Effector CD8-positive, alpha-beta T cell (primary cell): ENCODE results near the gene CASZ1.

Experiments
- DNase-seq: peaks from one replicate; lab custom pipeline; 2025; lab: John Stamatoyannopoulos, UW

Gene CASZ1

DNA sequence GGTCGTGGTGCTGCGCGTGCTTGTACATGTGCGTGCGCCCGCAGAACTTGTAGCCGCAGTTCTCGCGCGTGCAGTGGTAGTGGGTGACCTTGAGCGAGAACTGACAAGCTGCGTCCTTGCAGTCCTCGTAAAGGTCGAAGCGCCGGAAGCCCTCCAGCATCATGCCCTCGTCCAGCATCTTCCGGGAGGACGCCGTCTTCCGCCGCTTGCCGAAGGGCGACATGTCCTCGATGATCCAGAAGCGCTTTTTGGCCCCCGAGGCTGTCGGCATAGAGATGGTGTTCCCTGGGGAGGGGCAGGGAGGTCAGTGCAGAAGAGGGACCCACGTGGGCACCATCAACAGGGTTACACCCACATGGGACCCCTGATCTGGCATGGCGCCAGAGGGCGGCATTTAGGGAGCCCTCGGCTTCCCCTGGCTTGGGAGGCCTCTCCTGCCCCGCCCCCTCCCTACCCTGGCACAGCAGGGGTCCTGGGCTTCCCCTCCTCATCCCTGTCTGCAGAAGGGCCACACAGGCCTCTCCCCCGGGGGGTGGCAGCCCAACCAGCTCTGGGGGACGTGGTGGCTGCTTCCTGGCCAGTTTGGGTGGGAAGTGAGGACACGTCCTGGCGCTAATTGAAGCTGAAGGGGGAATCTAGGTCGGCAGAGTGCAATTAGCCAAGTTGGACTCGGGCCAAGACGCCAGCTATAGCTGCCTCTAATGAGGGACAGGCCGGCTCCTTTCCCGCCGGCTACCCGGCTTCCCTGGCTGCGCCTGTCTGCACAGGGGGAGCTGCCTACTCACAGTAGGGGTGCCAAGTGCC, 156.5 kb downstream of the CASZ1 start:
- DNase-seq = no peak

DNA sequence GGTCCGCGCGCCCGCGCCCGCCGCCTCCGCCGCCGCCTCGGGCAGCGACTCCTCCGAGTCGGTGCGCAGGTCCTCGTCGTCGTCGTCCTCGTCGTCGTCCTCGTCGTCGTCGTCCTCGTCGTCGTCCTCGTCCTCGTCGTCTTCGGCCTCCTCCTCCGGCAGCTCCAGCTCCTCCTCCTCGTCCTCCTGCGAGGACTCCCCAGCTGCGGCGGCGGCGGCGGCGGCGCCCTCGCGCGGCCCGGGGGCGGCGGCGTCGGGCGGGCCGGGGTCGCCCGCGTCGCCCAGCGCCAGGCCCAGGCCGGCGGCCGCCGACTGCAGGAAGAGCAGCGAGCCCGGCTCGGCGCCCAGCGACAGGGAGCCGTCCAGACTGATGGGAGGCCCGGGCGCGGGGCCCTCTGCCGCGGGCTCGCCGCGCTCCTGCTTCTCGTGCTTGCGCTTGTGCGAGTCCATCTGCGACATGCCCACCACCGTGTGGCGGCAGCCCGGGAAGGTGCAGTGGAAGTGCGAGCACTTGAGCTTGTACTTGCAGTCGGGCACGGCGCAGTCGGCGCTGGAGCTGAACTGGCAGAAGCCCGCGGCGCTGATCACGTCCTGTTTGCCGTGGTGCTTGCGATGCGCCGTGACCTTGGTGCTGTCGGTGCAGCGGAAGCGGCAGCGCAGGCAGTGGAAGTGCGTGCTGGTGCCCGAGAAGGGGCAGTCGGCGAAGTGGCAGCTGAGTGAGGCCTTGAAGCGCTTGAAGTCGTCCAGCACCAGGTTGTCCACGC, 157.3 kb downstream of the CASZ1 start:
- no peak for DNase-seq

DNA sequence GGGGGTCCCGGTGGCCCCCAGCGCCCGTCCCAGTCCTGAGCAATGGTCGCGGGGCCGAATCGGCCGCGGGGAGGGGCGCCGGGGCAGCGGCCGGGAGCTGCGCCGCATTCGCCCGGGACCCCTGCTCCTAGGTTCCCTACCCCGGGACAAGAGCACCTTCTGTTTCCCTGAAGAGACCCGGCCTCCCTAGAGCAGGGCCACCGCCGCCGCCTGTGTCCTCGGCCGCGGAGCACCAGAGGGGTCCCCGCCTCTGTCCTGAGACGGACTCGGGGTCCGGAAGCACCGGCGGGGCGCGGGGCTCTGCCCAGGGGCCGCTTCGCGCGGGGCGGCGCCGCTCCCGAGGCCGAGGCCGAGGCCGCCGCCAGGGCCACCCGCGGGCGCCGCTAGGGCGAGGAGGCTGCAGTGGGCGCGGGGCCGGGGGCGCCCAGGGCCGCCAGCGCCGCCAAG, 157.9 kb downstream of the CASZ1 start:
- no peak for DNase-seq

DNA sequence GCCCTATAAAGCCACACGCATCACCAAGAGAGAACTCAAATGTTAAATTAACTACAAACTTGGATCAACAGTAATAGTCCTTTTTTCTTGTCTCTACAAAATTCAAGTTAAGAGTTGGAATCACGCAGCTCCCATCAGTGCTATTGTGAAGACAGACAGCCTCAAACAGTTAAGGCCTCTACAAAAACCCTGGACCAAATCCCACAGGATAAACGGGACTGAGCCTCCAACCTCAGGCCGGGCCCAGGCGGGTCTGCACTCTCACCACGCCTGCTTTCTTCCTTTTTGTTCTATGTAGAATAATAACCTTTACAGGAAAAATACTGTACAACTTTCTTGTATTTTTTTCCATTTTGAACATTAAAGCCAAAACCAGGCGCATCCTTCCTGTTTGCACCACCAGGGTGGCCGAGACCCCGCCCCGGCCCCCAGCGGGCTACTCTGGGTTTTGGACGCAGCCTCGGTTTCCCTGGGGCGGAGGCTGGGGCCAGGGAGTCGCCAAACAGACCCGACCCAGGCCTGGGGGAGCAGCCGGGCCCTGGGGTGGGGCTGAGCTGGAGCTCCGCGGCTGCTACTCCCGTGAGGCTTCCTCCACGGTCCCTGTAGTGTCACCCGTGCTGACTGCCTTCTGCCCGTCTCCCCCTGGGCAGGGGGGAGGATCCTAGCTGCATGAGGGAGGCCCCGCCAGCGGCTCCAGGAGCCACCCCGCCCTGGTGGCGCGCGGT, 158.4 kb downstream of the CASZ1 start:
- DNase-seq = no peak

DNA sequence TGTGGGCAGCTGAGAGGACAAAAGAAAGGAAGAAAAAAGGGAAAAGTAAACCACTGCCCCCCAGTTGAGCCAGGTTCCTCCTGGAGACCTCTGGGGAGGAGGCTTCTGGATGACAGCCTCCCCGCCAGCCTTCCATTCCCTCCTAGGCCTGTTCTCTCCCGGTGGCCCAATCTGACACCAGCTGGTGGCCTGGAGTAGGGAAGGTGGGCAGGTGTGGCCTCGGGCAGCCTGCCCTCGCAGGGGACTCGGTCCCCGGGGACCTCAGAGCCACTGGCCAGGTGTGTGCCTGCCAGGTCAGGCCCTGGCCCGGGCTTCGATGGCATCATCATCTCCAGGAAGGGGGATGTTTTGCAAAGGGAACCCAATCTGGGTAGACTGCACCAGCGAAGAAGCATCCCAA, 159.0 kb downstream of the CASZ1 start:
- DNase-seq = no peak

DNA sequence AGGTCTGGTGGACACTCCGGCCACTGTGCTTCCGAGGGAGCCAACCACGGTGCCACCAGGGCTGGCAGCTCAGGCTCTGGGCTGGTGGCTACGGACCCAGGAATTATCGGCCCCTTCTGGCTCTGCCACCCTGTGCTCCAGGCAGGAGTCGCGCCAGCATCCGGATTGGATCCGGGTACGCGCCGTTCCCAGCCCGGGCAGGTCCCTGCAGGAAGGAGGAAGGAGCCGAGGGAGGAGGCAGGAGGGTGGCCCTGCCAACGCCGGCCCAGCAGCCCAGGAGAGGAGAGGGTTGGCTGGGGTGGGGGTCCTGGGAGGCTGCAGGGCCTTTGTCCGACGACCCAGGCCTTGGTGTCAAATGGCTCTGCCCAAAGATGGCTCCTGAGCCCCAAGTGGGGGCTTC, 160.5 kb downstream of the CASZ1 start:
- DNase-seq = no peak

DNA sequence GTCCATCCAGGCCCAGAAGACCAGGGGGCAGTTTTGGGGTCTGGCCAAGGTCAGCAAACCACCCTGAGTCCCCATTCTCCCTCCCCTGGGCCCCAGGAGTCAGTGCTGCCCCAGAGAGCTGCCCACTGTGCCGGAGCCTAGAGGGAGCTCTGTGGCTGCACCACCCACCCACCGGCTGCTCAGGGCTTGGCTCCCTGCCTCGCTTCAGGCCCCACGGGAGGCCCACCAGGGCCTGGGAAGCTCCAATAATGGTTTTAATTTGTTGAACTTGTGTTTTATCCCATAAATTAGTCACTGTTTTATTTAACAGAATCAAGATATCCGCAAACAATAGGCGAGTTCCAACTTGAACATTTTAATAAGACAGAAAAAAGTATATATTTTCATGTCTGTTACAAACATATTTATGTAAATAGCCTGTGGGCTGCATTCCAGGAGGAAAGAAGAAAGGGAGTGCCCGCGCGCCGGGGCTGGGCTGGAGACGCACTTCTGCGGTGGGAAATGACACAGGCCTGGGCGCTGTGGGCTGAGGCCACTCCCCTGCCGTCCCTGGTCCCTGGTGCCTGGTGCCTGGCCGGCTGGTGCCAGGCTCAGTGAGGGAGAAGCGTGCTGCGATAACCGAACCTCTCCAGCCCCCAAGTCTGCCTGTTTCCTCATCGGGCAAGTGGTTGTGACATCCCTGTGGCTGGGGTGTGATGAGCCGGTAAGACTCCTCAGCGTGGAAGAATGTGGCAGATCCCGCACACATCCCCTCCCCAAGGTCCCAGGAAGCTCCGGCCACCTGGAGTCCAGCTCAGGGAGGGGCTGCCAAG, 161.2 kb downstream of the CASZ1 start:
- DNase-seq = no peak

DNA sequence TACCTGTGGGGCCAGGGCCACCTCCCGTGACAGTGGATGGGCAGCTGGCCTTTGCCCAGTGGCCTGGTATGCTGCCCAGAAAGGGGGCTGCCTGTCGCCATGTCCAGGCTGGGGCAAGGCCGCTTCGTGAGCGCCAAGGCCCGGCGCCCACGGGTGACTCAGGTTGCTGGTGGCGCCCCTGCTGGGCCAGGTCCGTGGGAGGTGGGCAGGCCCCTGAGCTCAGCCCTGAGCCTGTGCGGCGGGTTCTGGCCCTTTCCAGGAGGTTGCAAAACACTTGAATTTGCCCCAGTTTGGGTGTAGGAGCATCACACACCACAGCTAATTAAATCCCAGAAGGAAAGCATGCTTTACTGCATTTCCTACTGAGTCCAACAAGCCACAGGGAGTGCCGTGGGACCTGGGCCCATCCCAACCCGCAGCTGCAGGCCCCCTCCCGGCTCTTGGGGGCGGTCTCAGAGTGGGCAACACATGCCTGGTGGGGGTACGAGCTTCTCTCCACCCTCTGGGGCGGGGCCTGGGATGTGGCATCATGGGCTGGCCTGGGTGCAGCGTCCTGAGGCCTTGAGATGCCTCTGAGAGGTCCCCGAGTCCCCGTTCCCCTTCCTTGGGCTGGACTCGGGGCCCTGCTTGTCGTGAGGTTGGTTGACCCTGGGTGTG, 161.9 kb downstream of the CASZ1 start:
- no peak for DNase-seq

DNA sequence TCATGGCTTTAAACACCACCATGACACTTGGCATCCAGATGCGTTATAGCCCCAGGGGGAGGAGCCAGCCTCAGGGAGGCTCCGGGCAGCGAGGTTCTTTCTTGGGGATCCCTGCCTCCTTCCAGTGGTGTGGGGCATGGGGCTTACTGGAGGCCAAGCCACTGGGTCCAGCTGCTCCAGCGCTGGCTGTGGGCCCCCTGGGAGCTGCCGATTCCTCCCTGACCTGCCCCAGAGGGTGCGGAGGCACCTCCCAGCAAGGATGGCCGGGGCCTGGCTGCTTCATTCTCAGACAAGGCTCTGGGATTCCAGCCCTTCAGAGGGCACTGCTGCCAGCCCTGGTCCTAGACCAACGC, 162.4 kb downstream of the CASZ1 start:
- no peak for DNase-seq

DNA sequence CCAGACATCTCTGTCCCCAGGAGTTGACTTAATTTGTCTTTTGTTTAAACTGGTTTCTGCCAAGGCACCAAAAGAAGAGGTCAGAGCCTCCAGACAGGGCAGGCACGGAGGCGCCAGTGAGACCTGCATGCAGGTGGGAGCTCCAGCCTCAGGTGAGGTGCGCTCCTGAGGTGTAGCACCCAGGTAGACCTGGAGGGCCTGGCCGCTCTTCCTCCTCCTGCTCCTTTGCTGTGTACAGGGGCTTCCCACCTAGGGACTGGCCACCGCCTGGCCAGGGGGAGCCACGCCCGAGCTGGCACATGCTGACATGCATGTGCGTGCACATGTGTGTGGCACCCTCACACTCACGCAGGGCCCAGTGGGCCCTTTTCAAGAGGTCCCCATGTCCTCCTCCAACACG, 163.0 kb downstream of the CASZ1 start:
- DNase-seq = no peak

DNA sequence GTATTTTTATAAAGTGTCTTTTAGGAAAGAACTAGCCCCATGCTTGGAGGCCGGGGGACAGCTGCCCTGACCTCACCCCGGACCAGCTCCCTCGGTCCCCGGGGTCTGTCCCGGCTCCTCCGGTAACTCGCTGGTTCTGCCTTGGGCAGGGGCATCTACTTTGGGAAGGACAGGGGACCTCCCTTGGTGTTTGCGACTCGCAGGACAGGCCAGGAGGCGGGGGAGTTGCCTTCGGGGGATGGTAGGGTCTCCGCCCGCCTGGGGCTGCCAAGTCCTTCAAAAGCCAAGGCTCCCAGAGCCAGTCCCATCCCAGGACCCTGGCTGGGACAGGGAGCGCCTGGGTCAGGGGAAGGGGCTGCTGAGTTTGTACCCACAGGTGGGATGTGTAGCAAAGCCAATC, 163.8 kb downstream of the CASZ1 start:
- no peak for DNase-seq

DNA sequence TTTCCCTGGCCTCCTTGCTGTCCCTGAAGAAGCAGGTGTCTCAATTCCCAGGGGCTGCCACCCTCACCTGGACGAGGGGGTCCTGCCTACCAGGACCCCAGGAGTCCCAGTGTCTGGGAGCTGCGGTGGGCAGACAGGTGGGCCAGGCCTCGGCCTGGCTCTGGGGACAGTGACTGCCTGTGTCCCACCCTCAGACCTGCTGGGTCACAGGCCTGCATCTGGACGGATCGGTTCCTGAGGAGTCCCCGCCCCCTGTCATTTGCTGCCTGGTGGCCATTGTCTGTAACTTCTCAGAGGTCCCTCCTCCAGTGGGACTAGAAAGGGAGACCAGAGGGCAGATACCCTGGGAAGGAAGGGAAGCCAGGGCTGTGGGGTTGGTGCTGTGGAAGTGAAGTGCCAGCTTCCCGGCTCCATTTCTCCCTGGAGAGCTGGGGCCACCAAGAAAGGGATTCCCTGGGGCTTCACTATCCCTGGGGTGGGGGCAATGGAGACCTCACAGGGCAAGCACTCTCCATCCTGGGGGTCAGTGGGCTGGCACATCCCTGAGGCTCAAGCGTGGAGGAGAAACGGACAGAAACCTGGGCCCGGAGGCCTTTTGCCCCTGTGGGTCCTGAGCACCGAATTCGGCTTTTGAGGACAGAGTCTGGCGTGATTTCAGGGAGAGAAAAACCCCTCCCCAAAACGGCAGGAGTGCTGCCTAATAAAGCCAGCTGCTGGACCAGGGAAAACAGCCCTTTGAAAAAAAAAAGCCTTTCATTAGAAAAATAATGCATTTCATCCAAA, 164.4 kb downstream of the CASZ1 start:
- DNase-seq = no peak

DNA sequence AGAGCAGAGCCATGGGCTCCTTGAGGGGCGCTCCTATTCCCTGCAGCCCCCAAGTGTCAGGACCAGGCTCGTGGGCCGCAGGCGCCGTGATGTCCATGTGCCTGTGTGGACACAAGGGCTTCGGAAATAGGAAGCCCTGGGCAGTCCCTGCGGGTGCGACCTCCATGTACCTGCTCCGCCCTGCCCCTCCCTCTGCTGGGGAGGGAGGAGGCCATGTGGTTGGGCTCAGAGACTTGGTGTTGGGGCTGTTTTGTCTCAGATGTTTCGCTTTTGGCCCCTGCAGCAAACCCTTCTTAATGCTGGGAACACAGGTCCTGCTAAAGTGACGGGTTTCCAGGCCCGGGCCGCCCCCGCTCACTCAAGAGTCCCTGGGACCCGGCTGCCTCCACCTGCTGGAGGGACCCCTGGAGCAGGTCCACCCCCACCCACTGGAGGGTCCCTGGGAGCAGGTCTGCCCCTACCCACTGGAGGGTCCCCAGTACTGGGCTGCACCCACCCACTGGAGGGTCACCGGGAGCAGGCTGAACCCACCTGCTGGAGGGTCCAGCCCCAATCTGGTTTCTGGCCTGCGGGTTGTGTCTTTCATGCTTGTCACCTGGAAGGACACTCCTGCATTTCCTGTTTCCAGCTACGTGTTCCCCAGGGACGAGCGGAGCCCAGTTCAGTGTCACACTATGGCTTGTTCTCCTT, 165.2 kb downstream of the CASZ1 start:
- no peak for DNase-seq

DNA sequence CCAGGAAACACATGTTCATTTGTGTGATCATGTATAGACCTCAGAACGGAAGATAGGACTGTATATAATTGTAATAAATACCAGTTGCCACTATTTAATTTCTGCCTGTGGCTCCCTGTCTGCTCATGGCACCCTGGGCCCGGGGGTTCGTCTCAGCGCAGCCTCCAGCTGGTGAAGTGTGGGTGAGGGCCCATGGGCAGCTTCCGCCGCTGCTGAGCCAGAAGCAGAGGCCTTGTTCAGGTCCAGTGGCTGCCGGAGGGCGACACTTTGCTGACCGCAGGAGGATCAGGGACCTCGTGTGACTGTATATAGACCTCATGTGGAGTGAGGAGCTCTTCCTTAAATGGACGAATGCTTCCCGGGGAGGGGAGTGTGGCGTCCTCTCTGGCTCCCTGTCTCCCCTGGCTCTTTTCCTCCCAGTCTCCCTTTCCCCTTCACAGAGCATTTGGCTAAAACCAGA, 165.8 kb downstream of the CASZ1 start:
- no peak for DNase-seq

DNA sequence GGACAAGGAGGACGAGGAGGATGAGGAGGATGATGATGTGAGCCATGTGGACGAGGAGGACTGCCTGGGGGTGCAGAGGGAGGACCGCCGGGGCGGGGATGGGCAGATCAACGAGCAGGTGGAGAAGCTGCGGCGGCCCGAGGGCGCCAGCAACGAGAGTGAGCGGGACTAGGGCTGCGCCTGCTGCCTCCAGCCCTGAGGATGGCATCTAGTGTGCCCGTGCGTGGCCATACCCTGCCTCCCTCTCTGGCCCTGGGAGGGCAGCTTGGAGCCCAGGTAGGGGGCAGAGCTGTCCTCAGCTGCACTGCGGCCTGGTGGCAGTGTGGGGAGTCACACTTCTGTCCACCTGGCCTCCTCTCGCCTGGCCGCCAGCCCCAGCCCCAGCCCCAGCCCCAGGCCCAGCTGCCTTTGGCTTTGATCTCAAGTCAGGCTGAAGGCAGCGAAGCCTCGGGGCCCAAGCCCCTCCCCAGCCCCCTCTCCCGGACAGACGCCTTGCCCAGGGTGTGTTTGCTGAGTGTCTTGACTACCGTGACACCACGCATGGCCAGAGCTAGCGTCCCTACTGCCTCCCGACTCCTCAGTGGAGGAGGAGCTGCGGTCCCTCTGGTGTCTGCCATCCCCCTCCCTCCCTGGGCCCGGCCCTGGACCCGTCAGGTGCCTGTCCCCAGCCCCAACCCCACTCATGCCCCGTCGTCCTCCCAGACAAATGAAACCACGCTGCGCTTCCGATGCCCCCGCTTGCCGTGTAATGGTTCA, 166.5 kb downstream of the CASZ1 start:
- DNase-seq = no peak

DNA sequence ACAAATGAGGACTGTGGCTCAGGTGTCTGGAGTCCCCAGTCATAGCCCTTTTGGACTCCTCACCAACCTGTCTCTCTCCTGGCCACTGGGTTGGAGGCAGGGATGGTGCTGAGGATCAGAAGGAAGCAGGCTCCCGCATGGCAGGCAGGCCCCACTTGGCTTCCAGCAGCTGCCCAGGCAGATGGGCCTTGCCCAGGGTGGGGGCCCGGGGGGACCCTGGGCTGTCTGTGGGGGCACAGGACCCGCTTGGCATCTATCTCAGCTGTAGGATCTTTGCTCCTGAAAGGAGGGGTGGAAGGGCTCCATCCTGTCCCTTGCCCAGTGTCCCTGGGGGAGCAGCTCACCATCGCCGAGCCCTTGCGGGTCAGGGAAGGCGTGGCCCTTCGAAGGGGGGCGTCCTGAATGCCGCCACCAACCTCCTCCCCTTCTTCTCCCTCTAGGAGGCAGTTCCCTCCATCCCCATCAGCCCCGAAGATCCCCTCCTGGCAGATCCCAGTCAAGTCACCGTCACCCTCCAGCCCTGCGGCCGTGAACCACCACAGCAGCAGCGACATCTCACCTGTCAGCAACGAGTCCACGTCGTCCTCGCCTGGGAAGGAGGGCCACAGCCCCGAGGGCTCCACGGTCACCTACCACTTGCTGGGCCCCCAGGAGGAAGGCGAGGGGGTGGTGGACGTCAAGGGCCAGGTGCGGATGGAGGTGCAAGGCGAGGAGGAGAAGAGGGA, 167.2 kb downstream of the CASZ1 start:
- no peak for DNase-seq

DNA sequence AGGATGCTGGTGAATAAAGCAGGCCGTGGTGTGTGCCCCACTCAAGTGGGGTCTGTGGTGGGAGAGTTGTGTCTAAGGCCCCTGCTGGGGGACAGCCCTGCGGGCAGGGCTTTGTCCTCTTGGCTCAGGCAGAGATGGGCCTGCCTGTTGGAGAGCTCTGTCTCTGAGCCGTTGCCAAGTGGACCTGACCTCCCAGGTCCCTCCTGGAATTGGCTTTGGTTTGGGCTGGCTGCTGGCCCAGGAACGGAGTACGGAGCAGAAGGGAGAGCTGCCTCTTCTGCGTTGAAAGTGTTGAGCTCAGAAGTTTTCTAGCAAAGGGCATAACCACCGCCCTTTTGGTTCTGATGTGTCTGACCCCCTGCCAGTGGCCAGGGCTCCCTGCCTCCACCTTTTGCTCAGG, 167.8 kb downstream of the CASZ1 start:
- no peak for DNase-seq

DNA sequence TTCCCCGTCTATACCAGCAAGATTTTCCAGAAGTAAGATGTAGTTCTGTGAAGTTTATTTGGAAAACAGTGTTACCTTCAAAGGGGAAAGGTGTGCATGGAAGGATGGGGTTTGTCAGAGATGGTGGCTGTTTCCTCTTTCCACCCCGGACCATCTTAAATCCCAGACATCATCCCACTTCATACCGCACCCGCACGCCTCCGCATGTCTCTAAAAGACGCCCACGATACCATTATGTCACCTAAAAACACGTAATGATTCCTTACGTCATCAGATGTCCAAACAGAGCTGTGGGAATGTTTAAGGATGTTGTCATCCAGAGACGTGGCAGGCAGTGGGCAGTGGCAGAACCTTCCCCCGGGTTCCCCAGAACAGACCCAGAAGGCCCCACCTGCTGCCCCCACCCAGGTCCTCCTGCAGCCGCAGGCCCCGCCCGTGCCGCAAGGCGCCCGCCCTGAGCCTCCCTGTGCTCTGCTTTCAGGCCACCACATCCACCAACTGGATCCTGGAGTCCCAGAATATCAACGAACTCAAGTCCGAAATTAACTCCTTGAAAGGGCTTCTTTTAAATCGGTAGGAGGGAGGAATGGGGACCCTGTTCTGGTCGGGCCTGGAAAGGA, 169.5 kb downstream of the CASZ1 start:
- no peak for DNase-seq
